Stimulated activated CD8-positive, alpha-beta memory T cell treated with anti-CD3 and anti-CD28 coated beads, Interleukin-7, amount 100 ng/mL, for 24 hours (primary cell): ENCODE measurements around the gene HS6ST1.

Source experiments
- DNase-seq: peaks from one replicate; pipeline ENCODE4 v3.0.0-alpha.2; 2020; ENCODE audit warnings: low read depth

Gene HS6ST1

DNA sequence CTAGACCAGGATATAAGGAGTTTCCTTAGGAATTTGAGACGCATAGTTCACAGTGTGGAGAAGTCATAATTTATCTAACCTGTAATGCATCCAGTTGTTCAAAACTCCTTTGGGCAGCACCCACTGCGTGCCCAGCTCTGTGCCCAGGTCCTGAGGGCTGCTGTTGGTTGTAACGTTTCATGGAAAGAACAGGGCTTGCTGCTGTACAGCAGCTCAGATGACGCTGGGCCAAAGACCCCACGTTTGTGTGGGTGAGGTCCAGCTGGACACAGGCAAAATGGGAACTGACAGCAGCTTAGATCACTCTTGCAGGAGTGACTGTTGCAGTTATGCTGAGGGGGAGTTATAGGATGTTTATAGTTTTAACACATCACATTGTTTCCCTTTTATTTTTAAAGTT lies 30.0 kb upstream of the HS6ST1 start:
- DNase-seq = no peak

DNA sequence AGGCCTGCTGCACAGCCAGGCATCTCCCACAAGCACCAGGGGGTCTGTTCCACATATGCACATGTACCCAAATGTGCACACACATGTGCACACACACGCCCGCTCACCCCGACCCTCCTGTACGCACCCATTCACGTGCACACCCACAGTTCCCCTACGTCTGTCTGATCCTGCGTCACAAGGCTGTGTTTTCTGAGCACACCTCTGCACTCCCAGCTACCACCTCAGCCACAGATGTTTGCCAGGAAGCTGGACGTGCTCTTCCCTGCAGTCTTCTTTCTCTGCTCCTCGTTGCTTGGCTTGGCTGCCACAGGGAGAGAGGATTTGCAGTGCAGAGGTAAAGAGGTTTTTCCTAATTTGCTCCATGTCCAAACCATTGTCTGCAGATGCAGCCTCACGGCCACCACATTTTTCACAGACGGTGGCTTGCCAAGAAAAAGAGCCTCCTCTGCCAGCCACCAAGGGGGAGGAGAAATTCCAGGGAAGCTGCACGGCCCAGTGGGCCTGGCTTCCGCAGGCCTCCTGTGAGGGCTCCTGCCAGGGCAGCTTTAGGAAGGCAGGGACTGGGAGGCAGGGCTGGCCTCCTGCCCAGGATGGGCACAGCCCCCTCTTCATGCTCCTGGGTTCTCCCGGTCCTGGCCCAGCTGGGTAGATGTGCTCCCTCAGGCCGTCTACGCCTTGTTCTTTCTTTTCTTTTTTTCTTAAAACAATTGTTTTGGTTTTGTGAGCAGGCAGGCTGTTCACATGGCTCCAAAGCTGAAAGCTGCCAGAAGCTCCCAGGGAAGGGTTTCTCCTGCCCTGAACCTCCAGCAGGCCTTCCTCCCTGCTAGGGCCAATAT lies 29.3 kb upstream of the HS6ST1 start:
- DNase-seq = no peak

- no peak for DNase-seq
These were observed 28.5 kb upstream of the HS6ST1 start for GRCh38 chr2:128347171-128347558.

GRCh38 chr2:128346291-128347170 lies 27.9 kb upstream of the HS6ST1 start:
- DNase-seq = no peak

DNA sequence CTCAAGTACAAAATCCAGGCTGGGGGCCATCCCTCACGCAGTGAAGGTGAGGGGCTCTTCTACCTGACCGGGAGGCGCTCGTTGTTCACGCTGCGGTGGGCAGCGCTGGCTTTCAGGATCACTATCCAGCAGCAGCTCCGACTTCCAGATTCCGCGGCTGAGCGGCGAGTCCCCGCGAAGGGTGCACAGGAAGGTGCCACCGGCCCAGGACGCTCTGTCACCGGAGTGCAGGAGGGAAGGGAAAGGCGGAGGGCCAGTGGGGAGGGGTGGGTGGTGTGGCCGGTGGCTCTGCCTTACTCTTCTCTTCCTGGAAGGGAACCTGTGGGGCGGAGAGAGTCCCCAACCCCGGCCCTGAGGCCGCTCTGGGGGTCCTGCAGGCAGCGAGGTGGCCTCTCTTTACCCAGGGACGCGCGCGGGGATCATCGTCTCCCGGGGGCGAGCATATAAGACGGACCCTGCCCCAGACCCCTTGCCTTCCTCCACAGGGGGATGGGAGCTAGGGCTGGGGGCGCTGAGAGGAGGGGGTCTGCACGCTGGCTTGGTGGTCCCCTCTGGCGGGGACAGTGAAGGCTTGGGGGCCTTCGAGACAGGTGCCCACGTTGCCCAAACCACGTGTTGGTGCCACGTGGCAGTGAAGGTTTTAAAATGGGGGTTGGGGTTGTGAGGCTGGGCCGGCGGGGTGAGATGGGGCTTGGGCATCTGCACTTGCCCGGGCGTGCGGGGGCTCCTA lies 26.9 kb upstream of the HS6ST1 start:
- no peak for DNase-seq

DNA sequence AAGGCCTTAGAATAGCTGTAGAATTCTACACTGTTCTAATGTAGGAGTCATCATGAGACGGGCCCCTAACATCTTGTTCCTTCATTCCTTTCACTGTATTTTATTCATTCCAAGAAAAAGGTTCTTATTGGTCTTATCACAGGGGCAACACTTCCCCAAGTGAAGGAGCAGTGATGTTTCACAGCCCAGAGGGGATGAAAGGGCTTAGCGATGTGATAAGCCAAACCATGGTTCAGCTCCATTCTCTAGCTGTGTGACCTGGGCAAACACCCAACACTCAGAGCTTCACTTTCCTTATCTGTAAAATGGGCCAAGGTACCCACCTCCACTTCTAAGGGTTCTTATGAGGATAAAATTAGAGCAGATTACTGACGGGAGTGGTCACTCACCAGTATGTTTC lies 25.4 kb upstream of the HS6ST1 start:
- DNase-seq = no peak

- DNase-seq = no peak
These were observed 24.8 kb upstream of the HS6ST1 start for GRCh38 chr2:128343459-128343858.

GRCh38 chr2:128342550-128342949 lies 23.9 kb upstream of the HS6ST1 start:
- no peak for DNase-seq

DNA sequence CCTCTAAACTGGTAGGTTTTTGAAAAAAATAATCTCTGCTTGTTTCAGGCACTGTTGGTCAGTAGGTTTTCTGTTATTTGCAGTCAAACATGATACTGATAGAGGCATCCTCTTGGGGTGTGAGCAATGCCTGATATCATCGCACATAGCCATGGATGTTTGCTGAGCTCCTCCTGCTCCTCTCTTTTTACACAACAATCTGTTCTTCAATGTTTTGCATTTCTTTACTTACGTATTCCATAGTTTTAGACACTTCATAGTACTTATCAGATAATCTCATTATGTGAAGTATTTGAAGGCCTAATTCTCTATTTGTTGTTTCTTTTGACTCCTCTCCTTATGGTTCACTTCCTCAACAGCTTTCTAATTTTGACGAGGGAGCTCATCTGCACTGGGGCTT lies 23.0 kb upstream of the HS6ST1 start:
- no peak for DNase-seq

- DNase-seq = no peak
These were observed 13.5 kb upstream of the HS6ST1 start for GRCh38 chr2:128332091-128332634.

- no peak for DNase-seq
These were observed 11.9 kb upstream of the HS6ST1 start for GRCh38 chr2:128330583-128330982.

- no peak for DNase-seq
These were observed 10.9 kb upstream of the HS6ST1 start for GRCh38 chr2:128329607-128330006.

- no peak for DNase-seq
These were observed 8.7 kb upstream of the HS6ST1 start for GRCh38 chr2:128327180-128327964.

DNA sequence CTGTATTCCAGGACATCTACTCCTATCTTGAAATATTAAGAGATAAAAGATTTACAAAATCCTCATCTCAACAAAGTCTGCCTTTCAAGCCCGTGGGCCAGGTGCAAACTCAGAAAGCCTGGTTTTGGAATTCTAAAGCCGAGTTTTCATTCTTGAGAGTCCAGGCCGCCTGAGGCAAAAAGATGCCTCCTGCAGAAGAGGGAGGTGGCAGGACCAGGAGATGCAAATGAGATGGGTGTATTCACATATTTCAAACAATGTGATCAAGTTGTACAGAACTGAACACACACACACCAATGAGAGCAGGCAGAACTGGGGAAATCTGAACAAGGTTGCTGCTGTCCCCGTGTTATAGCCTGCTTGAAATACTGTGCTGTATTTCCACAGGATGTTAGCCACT lies 7.7 kb upstream of the HS6ST1 start:
- DNase-seq = no peak

GRCh38 chr2:128325611-128326181 lies 7.0 kb upstream of the HS6ST1 start:
- no peak for DNase-seq

DNA sequence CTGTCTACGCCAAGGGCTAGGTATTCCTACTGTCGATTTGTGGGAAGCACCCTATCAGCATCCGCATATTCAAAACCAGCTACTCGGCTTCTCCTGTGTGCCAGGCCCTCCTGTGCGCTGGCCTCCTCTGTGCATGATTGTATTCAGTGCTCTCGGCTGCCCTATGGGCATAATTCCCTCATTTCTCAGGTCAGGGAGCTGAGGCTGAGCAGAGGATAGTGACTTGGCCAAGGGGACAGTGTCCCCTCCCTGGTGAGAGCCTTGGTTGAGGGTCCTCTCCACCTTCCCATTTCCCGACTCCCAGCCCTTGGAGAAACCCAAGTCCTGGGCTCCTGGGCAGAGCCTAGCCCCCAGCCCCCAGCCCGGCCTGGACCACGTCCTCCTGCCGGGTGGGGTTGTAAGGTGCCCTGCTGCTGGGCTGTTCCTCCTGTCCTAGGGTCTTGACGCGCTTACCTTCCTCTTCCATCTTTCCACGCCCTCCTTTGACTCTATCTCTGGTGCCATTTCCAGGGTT lies 6.3 kb upstream of the HS6ST1 start:
- DNase-seq = no peak

DNA sequence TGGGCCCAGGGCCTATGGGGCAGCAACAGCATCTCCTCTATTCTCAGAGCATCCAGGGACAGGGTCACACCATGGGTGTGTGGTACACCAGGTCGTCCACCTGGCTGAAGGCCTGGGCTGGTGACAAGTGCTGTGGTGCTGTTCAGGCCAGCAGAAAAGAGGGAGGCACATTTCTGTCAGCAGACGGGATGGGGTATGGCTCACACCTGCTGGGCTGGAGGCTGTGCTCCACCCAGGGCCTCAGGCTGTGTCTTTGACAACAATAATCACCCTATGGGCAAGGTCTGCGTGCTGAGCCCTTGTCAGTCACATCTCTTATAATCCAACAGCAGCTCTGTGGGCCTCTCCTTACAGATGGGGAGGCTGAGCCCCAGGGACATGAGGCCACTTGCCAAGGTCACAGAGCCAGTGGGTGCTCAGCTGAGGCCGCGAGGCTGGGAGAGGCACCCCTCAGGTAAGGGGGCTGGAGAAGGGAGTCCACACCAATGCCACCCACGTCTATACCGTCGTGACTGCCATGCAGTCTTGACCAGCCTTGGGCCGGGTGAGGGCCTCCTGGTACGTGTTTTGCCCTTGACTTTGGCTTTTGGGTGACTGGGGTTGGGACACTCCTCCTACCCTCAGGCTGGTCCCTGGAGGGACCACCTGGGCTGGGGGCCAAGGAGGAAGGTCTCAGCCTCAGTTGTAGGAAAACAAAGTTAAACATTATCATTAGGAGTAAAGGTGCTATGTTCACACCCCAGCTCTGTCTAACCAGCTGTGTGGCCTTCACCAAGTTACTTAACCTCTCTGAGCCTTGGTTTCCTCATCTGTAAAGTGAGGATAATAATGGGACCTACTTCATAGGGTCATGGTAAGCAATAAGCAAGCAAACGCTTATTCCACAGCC lies 5.6 kb upstream of the HS6ST1 start:
- no peak for DNase-seq

GRCh38 chr2:128323555-128323931 lies 4.9 kb upstream of the HS6ST1 start:
- DNase-seq = no peak

DNA sequence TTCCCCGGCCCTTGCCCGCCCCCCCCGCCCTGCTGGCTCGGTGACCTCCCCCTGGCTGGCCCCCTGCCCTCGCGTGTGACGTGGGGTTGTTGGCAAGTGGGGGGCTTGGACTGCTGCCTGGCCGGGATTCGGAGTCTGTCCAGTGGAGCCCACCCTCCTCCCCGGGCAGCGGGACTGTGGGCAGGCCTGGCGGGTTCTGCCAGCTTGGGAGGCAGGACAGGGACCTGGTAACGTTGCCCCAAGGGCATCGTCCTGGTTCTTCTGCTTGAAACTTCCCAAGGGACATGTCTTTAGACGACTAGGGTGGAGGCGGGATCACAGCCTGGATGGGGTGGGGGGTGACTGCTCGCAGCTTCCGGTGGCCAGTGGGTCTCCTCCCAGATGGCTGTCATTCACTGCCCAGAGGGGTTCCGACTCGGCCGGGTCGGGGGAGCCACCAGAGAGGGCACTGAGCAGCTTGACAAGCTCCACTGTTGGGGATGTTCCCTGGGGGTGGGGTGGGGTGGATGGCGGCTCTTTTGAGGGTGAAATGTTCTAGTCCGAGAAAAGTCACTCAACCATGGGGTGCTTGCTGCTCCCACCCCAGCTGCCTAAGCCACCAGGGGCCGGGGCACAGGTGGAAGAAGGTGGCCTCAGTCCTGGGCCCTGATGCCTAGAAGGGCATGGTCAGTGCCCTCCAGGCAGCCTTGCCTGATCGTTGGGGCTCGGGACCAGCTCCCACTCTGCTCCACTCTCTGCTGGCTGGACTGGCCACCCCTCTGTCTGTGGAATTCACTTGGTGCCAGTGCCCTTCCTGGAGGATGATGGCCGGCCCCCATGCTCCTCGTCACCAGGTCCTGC lies 4.3 kb upstream of the HS6ST1 start:
- no peak for DNase-seq
